Neuronal stem cell (in vitro differentiated cells): ENCODE measurements around the gene TMEM256.

Experiments used
- DNase-seq: peaks from one replicate; pipeline ENCODE4 v3.0.0-alpha.2; 2013; ENCODE audit warnings: low spot score
- H2AFZ ChIP-seq: one replicate; pipeline ENCODE4 v1.6.1; 2013; ENCODE audit warnings: mild to moderate bottlenecking, low read length, inconsistent platforms
- H2AK5ac ChIP-seq: 2 replicates; pipeline ENCODE4 v1.6.1; 2013; ENCODE audit warnings: low read depth, mild to moderate bottlenecking, inconsistent platforms, low read length, moderate library complexity, mixed read lengths
- H2BK120ac ChIP-seq: 2 replicates; pipeline ENCODE4 v1.6.1; 2013; ENCODE audit warnings: low read depth, mild to moderate bottlenecking, inconsistent platforms, low read length, moderate library complexity, mixed read lengths
- H2BK12ac ChIP-seq: one replicate; pipeline ENCODE4 v1.6.1; 2013; ENCODE audit warnings: low read length, inconsistent platforms
- H2BK15ac ChIP-seq: 2 replicates; pipeline ENCODE4 v1.6.1; 2013; ENCODE audit warnings: mild to moderate bottlenecking, low read length, inconsistent platforms, mixed read lengths
- H2BK5ac ChIP-seq: one replicate; pipeline ENCODE4 v1.6.1; 2013; ENCODE audit warnings: inconsistent platforms, mild to moderate bottlenecking, low read length, moderate library complexity
- H3K14ac ChIP-seq: one replicate; pipeline ENCODE4 v1.6.1; 2013; ENCODE audit warnings: low read length, inconsistent platforms
- H3K18ac ChIP-seq: 2 replicates; pipeline ENCODE4 v1.6.1; 2013; ENCODE audit warnings: low read length, inconsistent platforms
- H3K23ac ChIP-seq: 2 replicates; pipeline ENCODE4 v1.6.1; 2013; ENCODE audit warnings: low read depth, mild to moderate bottlenecking, mixed read lengths, low read length, inconsistent platforms; ENCODE audit not compliant: poor library complexity
- H3K27ac ChIP-seq: replicated peaks from 3 replicates; pipeline ENCODE4 v1.5.1; 2013; ENCODE audit warnings: low read length, inconsistent platforms
- H3K27me3 ChIP-seq, 3 experiments: 2 replicates each; pipeline ENCODE4 v1.6.1; 2013; ENCODE audit warnings: low read length in 3 of 3, mild to moderate bottlenecking in 2 of 3, inconsistent platforms in 1 of 3, low read depth in 1 of 3, mixed read lengths in 1 of 3, moderate library complexity in 1 of 3; ENCODE audit not compliant: control insufficient read depth in 3 of 3, insufficient read depth in 3 of 3
- H3K36me3 ChIP-seq, 2 donors: replicated peaks in 1 of 2; 2 replicates each; pipeline ENCODE4 v1.6.1; 2013; ENCODE audit warnings: low read length in 2 of 2; ENCODE audit not compliant: control insufficient read depth in 2 of 2, insufficient read depth in 2 of 2
- H3K4ac ChIP-seq: 2 replicates; pipeline ENCODE4 v1.6.1; 2013; ENCODE audit warnings: inconsistent platforms, mild to moderate bottlenecking, low read length, moderate library complexity
- H3K4me1 ChIP-seq, 2 donors: 1 replicate in 1 of 2; 2 replicates in 1 of 2; pipeline ENCODE4 v1.6.1; 2013; ENCODE audit warnings: low read length in 2 of 2, low read depth in 1 of 2; ENCODE audit not compliant: control insufficient read depth in 2 of 2, insufficient read depth in 1 of 2
- H3K4me2 ChIP-seq: one replicate; pipeline ENCODE4 v1.6.1; 2013; ENCODE audit warnings: mild to moderate bottlenecking, low read length, inconsistent platforms; ENCODE audit not compliant: insufficient read depth, poor library complexity, severe bottlenecking
- H3K4me3 ChIP-seq, 2 donors: 2 replicates each; pipeline ENCODE4 v1.5.1; 2013; ENCODE audit warnings: low read length in 2 of 2, mild to moderate bottlenecking in 2 of 2, inconsistent platforms in 1 of 2, moderate library complexity in 1 of 2
- H3K79me1 ChIP-seq: one replicate; pipeline ENCODE4 v1.6.1; 2013; ENCODE audit warnings: low read depth, mild to moderate bottlenecking, inconsistent platforms, low read length, moderate library complexity
- H3K9ac ChIP-seq: one replicate; pipeline ENCODE4 v1.6.1; 2013; ENCODE audit warnings: mild to moderate bottlenecking, low read depth, low read length, inconsistent platforms; ENCODE audit not compliant: poor library complexity
- H3K9me3 ChIP-seq, 2 donors: replicated peaks in 1 of 2; 2 replicates each; pipeline versions ENCODE3 to v1.6.1; 2013; ENCODE audit warnings: low read length in 2 of 2, mild to moderate bottlenecking in 2 of 2, inconsistent platforms in 1 of 2, low read depth in 1 of 2, mixed read lengths in 1 of 2, moderate library complexity in 1 of 2; ENCODE audit not compliant: control insufficient read depth in 2 of 2, insufficient read depth in 1 of 2
- H4K8ac ChIP-seq: one replicate; pipeline ENCODE4 v1.6.1; 2013; ENCODE audit warnings: low read depth, mild to moderate bottlenecking, inconsistent platforms, low read length, moderate library complexity
- H4K91ac ChIP-seq: one replicate; pipeline ENCODE4 v1.6.1; 2013; ENCODE audit warnings: low read length, low read depth, mild to moderate bottlenecking, inconsistent platforms; ENCODE audit not compliant: poor library complexity
- WGBS, 2 donors: extraction: QIAGEN DNeasy Blood & Tissue Kit; methylation state at CpG; one replicate each; pipeline ENCODE4 v1.1.7; 2013; ENCODE audit warnings: missing lambda C conversion rate in 2 of 2, mixed read lengths in 1 of 2; ENCODE audit not compliant: insufficient read length in 2 of 2, insufficient replicate concordance in 1 of 2; ENCODE audit errors: extremely low coverage in 2 of 2; 5-methylcytosine and 5-hydroxymethylcytosine counted together

TMEM256 gene

DNA sequence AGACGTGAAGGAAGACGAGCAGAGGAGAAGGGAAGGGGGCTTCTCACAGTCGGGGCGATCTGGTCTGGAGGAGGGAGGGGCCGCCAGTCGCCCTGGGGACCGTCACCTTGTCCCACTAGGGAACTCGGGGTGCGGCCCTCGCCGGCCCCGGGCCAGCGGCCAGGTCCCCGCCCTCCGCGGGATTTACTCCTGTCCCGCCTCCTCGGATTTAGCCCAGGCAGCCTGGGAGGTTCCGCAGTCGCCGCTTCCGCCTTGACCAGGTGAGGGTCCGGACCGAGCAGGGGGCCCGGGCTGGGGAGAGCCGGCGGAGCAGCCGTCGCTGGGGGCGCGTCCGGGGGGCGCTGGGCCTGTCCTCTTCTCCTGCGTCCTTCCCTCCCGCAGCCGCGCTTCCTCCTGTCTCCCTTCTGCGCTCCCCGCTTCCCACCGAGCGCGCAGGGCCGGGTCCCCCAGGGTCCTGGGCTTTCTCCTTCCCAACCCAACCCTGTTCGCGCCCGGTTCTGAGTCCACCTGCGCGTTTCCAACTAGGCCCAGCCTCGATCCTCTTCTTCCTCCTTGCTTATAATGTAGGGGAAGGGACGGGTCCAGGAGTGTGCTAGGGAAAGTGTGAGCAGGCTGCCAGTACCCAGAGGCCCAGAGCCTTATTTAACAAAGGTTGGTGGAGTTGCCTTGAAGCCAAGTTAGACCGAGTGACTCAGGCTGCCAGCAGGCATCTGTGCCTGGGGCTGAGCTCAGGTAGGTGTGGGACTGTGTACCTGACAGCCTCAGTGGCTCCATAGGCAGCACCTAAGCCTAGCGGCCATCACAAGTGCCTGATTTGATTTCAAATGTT, 22.8 kb downstream of the TMEM256 start, which contains the start of gene TNK1:
Gene TNK1 (plus strand): TSS at position 235 of the 829 bp plus-strand sequence. CDS start 1,838 bp downstream, outside the sequence.
- peak within 1 kb of the TSS; percentile 86 for H2AFZ ChIP-seq
- no peak for DNase-seq
- H2BK12ac ChIP-seq = no peak within 1 kb of the TSS
- no peaks in the 10 kb centered on the region for H3K36me3 ChIP-seq
- no CpG with 5 or more reads among the region's 52 CpGs for whole genome bisulfite sequencing, 2 donors
- peak within 1 kb of the TSS; percentile 76 for H3K9ac ChIP-seq
- no peaks in the 10 kb centered on the region for H3K79me1 ChIP-seq
- H3K9me3 ChIP-seq = peaks cover 11 to 17% of the 10 kb centered on the region in 2 donors
- no peak within 1 kb of the TSS for H3K14ac ChIP-seq
- no peak within 1 kb of the TSS for H3K4ac ChIP-seq
- no peak within 1 kb of the TSS for H3K27ac ChIP-seq
- peaks cover 8 to 10% of the 10 kb centered on the region in 2 donors for H3K4me1 ChIP-seq
- H3K4me2 ChIP-seq = peak within 1 kb of the TSS; percentile 69
- peak within 1 kb of the TSS; percentile 10 for H2AK5ac ChIP-seq
- H3K27me3 ChIP-seq = peaks cover 3 to 56% (median 49%) of the 10 kb centered on the region in 3 experiments
- H3K4me3 ChIP-seq = peak within 1 kb of the TSS in 1 of 2 donors; percentile 72
- H2BK120ac ChIP-seq = peak within 1 kb of the TSS; percentile 97
- H3K18ac ChIP-seq = peak within 1 kb of the TSS; percentile 86
- no peak within 1 kb of the TSS for H2BK5ac ChIP-seq
- H4K8ac ChIP-seq = no peak within 1 kb of the TSS
- H4K91ac ChIP-seq = no peak within 1 kb of the TSS
- peak within 1 kb of the TSS; percentile 91 for H2BK15ac ChIP-seq
- H3K23ac ChIP-seq = peak within 1 kb of the TSS; percentile 91

DNA sequence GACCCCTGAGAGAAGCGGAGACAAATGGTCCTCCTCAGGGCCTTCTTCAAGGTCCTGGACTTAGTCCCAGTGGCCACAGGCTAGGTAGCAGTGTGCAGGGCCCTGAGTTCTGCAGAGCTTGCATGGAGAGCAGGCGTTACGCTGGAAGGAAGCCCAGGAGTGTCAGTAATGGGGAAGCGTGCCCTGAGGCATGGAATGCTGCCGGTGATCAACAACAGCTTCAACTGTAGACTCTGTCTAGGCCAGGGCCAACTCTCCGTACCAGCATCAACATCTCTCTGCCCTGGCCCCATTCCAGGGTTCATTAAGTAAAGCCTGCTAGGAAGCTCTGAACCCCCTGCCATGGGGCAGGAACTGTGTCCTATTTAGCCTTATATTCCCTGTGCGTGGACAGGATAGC, 23.6 kb downstream of the TMEM256 start:
- Histone ChIP-seq H2BK15ac (peak overlapping the region; percentile 91), H3K4me1 (peaks cover 8 to 10% of the 10 kb centered on the region in 2 donors), H3K9ac (no peak overlapping the region), H3K4me2 (no peak overlapping the region), H3K9me3 (peaks cover 11 to 17% of the 10 kb centered on the region in 2 donors), H3K36me3 (no peaks in the 10 kb centered on the region), H2BK12ac (no peak overlapping the region), H2BK5ac (no peak overlapping the region), H4K91ac (no peak overlapping the region), H2AFZ (peak overlapping the region; percentile 86), H3K27ac (no peak overlapping the region), H3K79me1 (no peaks in the 10 kb centered on the region), H3K4me3 (no peak overlapping the region), H3K14ac (no peak overlapping the region), H2AK5ac (peak overlapping the region; percentile 1), H2BK120ac (no peak overlapping the region), H3K18ac (peak overlapping the region; percentile 77), H3K23ac (peak overlapping the region; percentile 91), H3K4ac (no peak overlapping the region), H4K8ac (no peak overlapping the region), H3K27me3 (peaks cover 3 to 56% (median 49%) of the 10 kb centered on the region in 3 experiments)
- DNase-seq = no peak
- WGBS, 2 donors = no CpG with 5 or more reads among the region's 7 CpGs

DNA sequence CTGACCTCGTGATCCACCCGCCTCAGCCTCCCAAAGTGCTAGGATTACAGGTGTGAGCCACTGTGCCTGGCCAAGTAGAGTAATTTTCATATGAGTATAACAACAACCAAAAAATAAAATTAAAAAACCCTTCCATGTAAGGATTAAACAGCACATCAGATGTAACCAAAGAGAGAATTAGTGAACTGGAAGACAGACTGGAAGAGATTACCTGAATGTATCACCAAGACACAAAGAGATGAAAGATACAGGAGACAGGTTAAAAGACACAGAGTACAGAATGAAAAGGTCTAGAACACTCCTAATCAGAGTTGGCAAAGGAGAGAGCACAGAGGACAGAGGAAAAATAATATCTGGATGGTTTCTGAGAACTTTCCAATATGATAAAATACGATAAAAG, 24.8 kb downstream of the TMEM256 start:
- WGBS, 2 donors = no CpG with 5 or more reads among the region's 3 CpGs
- Histone ChIP-seq H3K79me1 (no peaks in the 10 kb centered on the region), H2AK5ac (no peak overlapping the region), H3K9ac (no peak overlapping the region), H3K14ac (no peak overlapping the region), H3K4me3 (no peak overlapping the region), H3K27ac (no peak overlapping the region), H3K4me1 (peaks cover 7 to 8% of the 10 kb centered on the region in 2 donors), H4K91ac (no peak overlapping the region), H3K4me2 (no peak overlapping the region), H2AFZ (no peak overlapping the region), H3K9me3 (peaks cover 11 to 17% of the 10 kb centered on the region in 2 donors), H2BK5ac (no peak overlapping the region), H3K18ac (no peak overlapping the region), H3K36me3 (no peaks in the 10 kb centered on the region), H4K8ac (no peak overlapping the region), H2BK12ac (no peak overlapping the region), H3K27me3 (peaks cover 3 to 49% (median 42%) of the 10 kb centered on the region in 3 experiments), H2BK15ac (no peak overlapping the region), H3K23ac (no peak overlapping the region), H3K4ac (no peak overlapping the region), H2BK120ac (no peak overlapping the region)
- no peak for DNase-seq

DNA sequence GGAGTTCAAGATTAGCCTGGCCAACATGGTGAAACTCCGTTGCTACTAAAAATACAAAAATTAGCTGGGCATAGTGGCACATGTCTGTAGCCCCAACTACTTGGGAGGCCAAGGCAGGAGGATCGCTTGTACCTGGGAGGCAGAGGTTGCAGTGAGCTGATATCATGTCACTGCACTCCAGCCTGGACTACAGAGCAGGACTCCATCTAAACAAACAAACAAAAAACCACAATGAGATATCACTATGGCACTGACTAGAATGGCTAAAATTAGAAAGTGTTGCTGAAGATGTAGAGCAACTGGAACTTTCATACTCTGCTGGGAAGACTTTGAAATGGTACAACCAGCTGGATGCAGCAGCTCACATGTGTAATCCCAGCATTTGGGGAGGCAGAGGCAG, 29.5 kb downstream of the TMEM256 start:
- Histone ChIP-seq H3K9me3 (peaks cover 2 to 4% of the 10 kb centered on the region in 2 donors), H2BK12ac (no peak overlapping the region), H2BK5ac (no peak overlapping the region), H2BK15ac (no peak overlapping the region), H4K8ac (no peak overlapping the region), H3K14ac (peak overlapping the region; percentile 71), H3K36me3 (no peaks in the 10 kb centered on the region), H3K18ac (no peak overlapping the region), H3K4me2 (no peak overlapping the region), H2AK5ac (no peak overlapping the region), H3K4ac (no peak overlapping the region), H2AFZ (no peak overlapping the region), H3K23ac (no peak overlapping the region), H4K91ac (no peak overlapping the region), H3K27me3 (peaks cover 0 to 9% (median 0%) of the 10 kb centered on the region in 3 experiments), H3K9ac (no peak overlapping the region), H3K4me1 (no peaks in the 10 kb centered on the region), H3K4me3 (no peak overlapping the region), H3K27ac (no peak overlapping the region), H2BK120ac (no peak overlapping the region), H3K79me1 (no peaks in the 10 kb centered on the region)
- no CpG with 5 or more reads among the region's 2 CpGs for WGBS, 2 donors
- no peak for DNase-seq
